SK-N-SH (cell line): Measurements from ENCODE around the gene FAM199X. TPM values are rescaled to one million over a fixed set of nuclear protein-coding genes. Genes with fewer than 3 reads are reported as not detected.

Experiments
- CTCF ChIA-PET: fragments of 300-600, 350-600 bp; formaldehyde crosslinking; extraction: SDS; loops from one replicate; lab custom pipeline; 2021; lab: Yijun Ruan, JAX
- POLR2A ChIA-PET: fragments of 350-600 bp; sonication (Branson Sonifier 250); formaldehyde crosslinking; extraction: SDS; loops from one replicate; lab custom pipeline; 2020; ENCODE audit warnings: antibody characterized with exemption, inconsistent platforms; lab: Yijun Ruan, JAX
- DNase-seq: peaks from one replicate; pipeline ENCODE4 v3.0.0; 2012
- H2AFZ ChIP-seq: fragments of 200-600 bp; sonication (generic); 2 replicates; pipeline ENCODE4 v1.8.1; 2016; ENCODE audit warnings: antibody characterized with exemption, mild to moderate bottlenecking, low read depth
- H3F3A ChIP-seq: fragments of 200-600 bp; sonication (generic); replicated peaks from 2 replicates; pipeline ENCODE3; 2016; ENCODE audit warnings: antibody characterized with exemption, mild to moderate bottlenecking; ENCODE audit not compliant: insufficient read depth
- H3K27ac ChIP-seq, 2 experiments: fragments of 200-500 bp in 1 of 2; fragments of 200-600 bp in 1 of 2; sonication (Bioruptor generic) in 1 of 2; sonication (generic), shearing (Covaris generic) in 1 of 2; 2 replicates each; pipeline versions ENCODE4 v1.5.1 to v1.6.1; 2014 to 2016; ENCODE audit warnings: low read depth in 2 of 2, inconsistent platforms in 1 of 2, low read length in 1 of 2, mild to moderate bottlenecking in 1 of 2, mixed read lengths in 1 of 2
- H3K27me3 ChIP-seq: fragments of 200-600 bp; sonication (generic), shearing (Covaris generic); 2 replicates; pipeline ENCODE4 v1.6.1; 2016; ENCODE audit warnings: mixed run types; ENCODE audit not compliant: insufficient read depth
- H3K36me3 ChIP-seq, 2 experiments: fragments of 200-500 bp in 1 of 2; fragments of 200-600 bp in 1 of 2; sonication (Bioruptor generic) in 1 of 2; sonication (generic) in 1 of 2; replicated peaks in 1 of 2; 2 replicates each; pipeline versions ENCODE3 to v1.5.1; 2014 to 2016; ENCODE audit warnings: low read length in 1 of 2, mild to moderate bottlenecking in 1 of 2; ENCODE audit not compliant: insufficient read depth in 2 of 2, control insufficient read depth in 1 of 2
- H3K4me1 ChIP-seq, 2 experiments: fragments of 200-500 bp in 1 of 2; fragments of 200-600 bp in 1 of 2; sonication (Bioruptor generic) in 1 of 2; sonication (generic), shearing (Covaris generic) in 1 of 2; 2 replicates each; pipeline versions ENCODE4 v1.5.1 to v1.6.1; 2014 to 2016; ENCODE audit warnings: low read depth in 1 of 2, low read length in 1 of 2, mixed run types in 1 of 2; ENCODE audit not compliant: insufficient read depth in 2 of 2, control insufficient read depth in 1 of 2
- H3K4me2 ChIP-seq: fragments of 200-600 bp; sonication (generic), shearing (Covaris generic); 2 replicates; pipeline ENCODE4 v1.6.1; 2017; ENCODE audit warnings: mixed run types
- H3K4me3 ChIP-seq, 2 experiments: fragments of 200-500 bp in 1 of 2; fragments of 200-600 bp in 1 of 2; sonication (Bioruptor generic) in 1 of 2; sonication (generic), shearing (Covaris generic) in 1 of 2; 2 replicates each; pipeline versions ENCODE4 v1.5.1 to v1.8.1; 2014 to 2016; ENCODE audit warnings: low read depth in 2 of 2, inconsistent platforms in 1 of 2, low read length in 1 of 2, mild to moderate bottlenecking in 1 of 2, mixed read lengths in 1 of 2, moderate library complexity in 1 of 2
- H3K79me2 ChIP-seq: fragments of 200-600 bp; sonication (generic); 2 replicates; pipeline ENCODE4 v1.8.1; 2017; ENCODE audit warnings: mild to moderate bottlenecking; ENCODE audit not compliant: insufficient read depth
- H3K9ac ChIP-seq: fragments of 200-600 bp; sonication (generic); 2 replicates; pipeline ENCODE4 v1.6.1; 2017; ENCODE audit warnings: mixed run types
- H3K9me2 ChIP-seq: fragments of 200-600 bp; sonication (generic); 2 replicates; pipeline ENCODE4 v1.6.1; 2017; ENCODE audit warnings: mixed run types
- H3K9me3 ChIP-seq: fragments of 200-600 bp; sonication (generic); 2 replicates; pipeline ENCODE4 v1.6.1; 2017; ENCODE audit warnings: mixed run types, mild to moderate bottlenecking, moderate library complexity
- H4K20me1 ChIP-seq: fragments of 200-600 bp; sonication (generic); 2 replicates; pipeline ENCODE4 v1.6.1; 2017; ENCODE audit warnings: mild to moderate bottlenecking, mixed run types; ENCODE audit not compliant: insufficient read depth
- CHD2 ChIP-seq: fragments of 150-350 bp; IDR thresholded peaks from 2 replicates; pipeline ENCODE4 v1.6.1; 2018; ENCODE audit warnings: low read length; ENCODE audit not compliant: partially characterized antibody
- EP300 ChIP-seq, 2 experiments: IDR thresholded peaks; 2 replicates each; pipeline versions ENCODE4 v1.4.0 to v1.6.1; 2012; ENCODE audit warnings: borderline replicate concordance in 1 of 2, low read depth in 1 of 2, low read length in 1 of 2
- FOXM1 ChIP-seq: IDR thresholded peaks from 2 replicates; pipeline ENCODE4 v1.4.0; 2012; ENCODE audit warnings: low read depth, mild to moderate bottlenecking
- MXI1 ChIP-seq: IDR thresholded peaks from 2 replicates; pipeline ENCODE4 v1.6.1; 2012; ENCODE audit warnings: mild to moderate bottlenecking, low read depth, low read length, improper control_type of control experiment
- RAD21 ChIP-seq: IDR thresholded peaks from 2 replicates; pipeline ENCODE4 v1.6.1; 2012; ENCODE audit warnings: mild to moderate bottlenecking, low read length
- RCOR1 ChIP-seq: fragments of 150-350 bp; IDR thresholded peaks from 2 replicates; pipeline ENCODE4 v1.6.1; 2017; ENCODE audit warnings: antibody characterized with exemption, low read length
- RFX5 ChIP-seq: IDR thresholded peaks from 2 replicates; pipeline ENCODE4 v1.6.1; 2012; ENCODE audit warnings: mild to moderate bottlenecking, improper control_type of control experiment, low read length
- RXRA ChIP-seq: IDR thresholded peaks from 2 replicates; pipeline ENCODE4 v1.4.0; 2012; ENCODE audit warnings: low read depth, mild to moderate bottlenecking, borderline replicate concordance
- SIN3A ChIP-seq: IDR thresholded peaks from 2 replicates; pipeline ENCODE4 v1.6.1; 2012; ENCODE audit warnings: low read depth, mild to moderate bottlenecking, low read length, moderate library complexity, borderline replicate concordance
- TCF12 ChIP-seq: IDR thresholded peaks from 2 replicates; pipeline ENCODE4 v1.4.0; 2012
- WGBS: methylation state at CpG from one replicate; pipeline ENCODE4 v1.1.6; 2017; ENCODE audit warnings: low lambda C conversion rate; 5-methylcytosine and 5-hydroxymethylcytosine counted together
- polyA plus RNA-seq, 3 experiments: library from polyadenylated mRNA; depleted of rRNA; stranded (reverse); fragments of >200 nt; gene quantifications; 2 replicates each; pipeline ENCODE4 v1.2.3, GENCODE V29; 2012
- TF ChIP-seq, protein P1 (sequence below): fragments of 150-350 bp; IDR thresholded peaks from 2 replicates; pipeline ENCODE4 v1.6.1; 2016; ENCODE audit warnings: mild to moderate bottlenecking, low read depth, low read length
- TF ChIP-seq, protein P2 (sequence below): fragments of 200-600 bp; sonication (generic); IDR thresholded peaks from 2 replicates; pipeline ENCODE4 v1.6.1; 2017; ENCODE audit warnings: antibody characterized with exemption, mild to moderate bottlenecking, moderate library complexity
- TF ChIP-seq, protein P3 (sequence below): IDR thresholded peaks from 2 replicates; pipeline ENCODE4 v1.4.0; 2012; ENCODE audit warnings: low read depth, borderline replicate concordance

The FAM199X gene
- polyA plus RNA-seq, 1 of the 3 experiments (the other 2 are of a cell fraction), result 2.2 TPM

DNA sequence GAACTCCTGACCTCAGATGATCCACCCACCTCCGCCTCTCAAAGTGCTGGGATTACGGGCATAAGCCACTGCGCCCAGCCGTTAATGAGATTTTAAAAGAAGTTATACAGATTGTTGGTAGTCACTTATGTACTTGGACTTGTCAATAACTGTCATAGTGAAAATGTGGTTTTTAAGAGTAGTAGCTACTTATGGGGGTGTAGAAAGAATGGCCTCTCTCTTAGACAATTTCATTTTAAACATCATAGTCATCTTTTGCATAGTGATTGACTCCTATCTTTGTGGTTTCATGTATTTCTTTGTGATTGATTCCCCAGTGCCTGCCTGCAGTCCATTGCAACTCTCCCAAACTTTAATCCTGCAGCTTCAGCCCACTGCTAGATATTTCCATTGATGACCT is 17.4 kb downstream of the FAM199X start:
- Histone ChIP-seq H3K27me3 (0 out of 2 replicates have a peak, but pooled peaks cover 3% of the 10 kb centered on the region), H3K27ac (no peak overlapping the region), H3K9me2 (no peaks in the 10 kb centered on the region), H3K4me3 (no peak overlapping the region), H3K9ac (no peak overlapping the region), H3K9me3 (no peaks in the 10 kb centered on the region), H2AFZ (no peak overlapping the region)
- DNase-seq, result no peak
- CTCF ChIA-PET, result interaction anchor here (0.8 to 3.5 kb wide), 2 partner anchors 12 to 48 kb away, joined by 3 to 18 read pairs; no protein-coding TSS in a partner anchor
- POLR2A ChIA-PET, result no interaction called here
- TF ChIP-seq CHD2 (no peak), SIN3A (no peak), FOXM1 (no peak), RXRA (no peak), TCF12 (no peak), EP300 (IDR thresholded peaks at IDR 0.05; ENCODE audit: borderline replicate concordance in 1 of 2, low read depth in 1 of 2, low read length in 1 of 2) (no peak), RCOR1 (no peak)
- TF ChIP-seq, protein P1, sequence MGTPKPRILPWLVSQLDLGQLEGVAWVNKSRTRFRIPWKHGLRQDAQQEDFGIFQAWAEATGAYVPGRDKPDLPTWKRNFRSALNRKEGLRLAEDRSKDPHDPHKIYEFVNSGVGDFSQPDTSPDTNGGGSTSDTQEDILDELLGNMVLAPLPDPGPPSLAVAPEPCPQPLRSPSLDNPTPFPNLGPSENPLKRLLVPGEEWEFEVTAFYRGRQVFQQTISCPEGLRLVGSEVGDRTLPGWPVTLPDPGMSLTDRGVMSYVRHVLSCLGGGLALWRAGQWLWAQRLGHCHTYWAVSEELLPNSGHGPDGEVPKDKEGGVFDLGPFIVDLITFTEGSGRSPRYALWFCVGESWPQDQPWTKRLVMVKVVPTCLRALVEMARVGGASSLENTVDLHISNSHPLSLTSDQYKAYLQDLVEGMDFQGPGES, result no peak
- TF ChIP-seq, protein P2, sequence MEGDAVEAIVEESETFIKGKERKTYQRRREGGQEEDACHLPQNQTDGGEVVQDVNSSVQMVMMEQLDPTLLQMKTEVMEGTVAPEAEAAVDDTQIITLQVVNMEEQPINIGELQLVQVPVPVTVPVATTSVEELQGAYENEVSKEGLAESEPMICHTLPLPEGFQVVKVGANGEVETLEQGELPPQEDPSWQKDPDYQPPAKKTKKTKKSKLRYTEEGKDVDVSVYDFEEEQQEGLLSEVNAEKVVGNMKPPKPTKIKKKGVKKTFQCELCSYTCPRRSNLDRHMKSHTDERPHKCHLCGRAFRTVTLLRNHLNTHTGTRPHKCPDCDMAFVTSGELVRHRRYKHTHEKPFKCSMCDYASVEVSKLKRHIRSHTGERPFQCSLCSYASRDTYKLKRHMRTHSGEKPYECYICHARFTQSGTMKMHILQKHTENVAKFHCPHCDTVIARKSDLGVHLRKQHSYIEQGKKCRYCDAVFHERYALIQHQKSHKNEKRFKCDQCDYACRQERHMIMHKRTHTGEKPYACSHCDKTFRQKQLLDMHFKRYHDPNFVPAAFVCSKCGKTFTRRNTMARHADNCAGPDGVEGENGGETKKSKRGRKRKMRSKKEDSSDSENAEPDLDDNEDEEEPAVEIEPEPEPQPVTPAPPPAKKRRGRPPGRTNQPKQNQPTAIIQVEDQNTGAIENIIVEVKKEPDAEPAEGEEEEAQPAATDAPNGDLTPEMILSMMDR, result no peak
- TF ChIP-seq, all 33 proteins: peak for 0
- Histone ChIP-seq H3K4me1 (no peaks in the 10 kb centered on the region), H3K36me3 (peaks cover 13 to 18% of the 10 kb centered on the region in 2 experiments), H3K4me2 (no peak overlapping the region), H3K79me2 (peaks cover 46% of the 10 kb centered on the region), H3F3A (no peaks in the 10 kb centered on the region), H4K20me1 (no peaks in the 10 kb centered on the region)
- 57% methylated on average over 4 of the region's 4 CpGs for WGBS

DNA sequence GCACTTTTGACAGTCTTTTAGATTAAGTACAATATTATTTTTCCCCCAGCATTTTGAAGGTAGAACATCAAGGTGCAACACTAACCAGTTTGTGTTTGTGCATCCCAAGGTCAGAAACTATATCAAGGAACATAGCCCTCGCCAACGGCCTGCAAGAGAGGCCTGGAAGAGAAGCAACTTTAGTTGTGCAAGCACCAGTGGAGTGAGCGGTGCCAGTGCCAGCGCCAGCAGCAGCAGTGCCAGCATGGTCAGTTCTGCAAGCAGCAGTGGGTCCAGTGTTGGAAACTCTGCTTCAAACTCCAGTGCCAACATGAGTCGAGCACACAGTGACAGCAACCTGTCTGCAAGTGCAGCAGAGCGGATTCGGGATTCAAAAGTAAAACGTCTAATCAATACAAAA is 21.7 kb downstream of the FAM199X start:
- H4K20me1 ChIP-seq, result no peaks in the 10 kb centered on the region
- 59% methylated on average over 8 of the region's 8 CpGs for WGBS
- H3K9ac ChIP-seq, result no peak overlapping the region
- no peak overlapping the region for H3K27ac ChIP-seq
- no peaks in the 10 kb centered on the region for H3K4me1 ChIP-seq
- TF ChIP-seq RCOR1, result no peak
- TF ChIP-seq, protein P1, result no peak
- TF ChIP-seq RFX5, result no peak
- TF ChIP-seq RAD21, result no peak
- no peak for TF ChIP-seq RXRA
- TF ChIP-seq MXI1, result no peak
- TF ChIP-seq SIN3A, result no peak
- TF ChIP-seq, protein P3, sequence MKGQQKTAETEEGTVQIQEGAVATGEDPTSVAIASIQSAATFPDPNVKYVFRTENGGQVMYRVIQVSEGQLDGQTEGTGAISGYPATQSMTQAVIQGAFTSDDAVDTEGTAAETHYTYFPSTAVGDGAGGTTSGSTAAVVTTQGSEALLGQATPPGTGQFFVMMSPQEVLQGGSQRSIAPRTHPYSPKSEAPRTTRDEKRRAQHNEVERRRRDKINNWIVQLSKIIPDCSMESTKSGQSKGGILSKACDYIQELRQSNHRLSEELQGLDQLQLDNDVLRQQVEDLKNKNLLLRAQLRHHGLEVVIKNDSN, result no peak
- 0 out of 2 replicates have a peak, but pooled peaks cover 3% of the 10 kb centered on the region for H3K27me3 ChIP-seq
- DNase-seq, result no peak
- peaks cover 12 to 53% of the 10 kb centered on the region in 2 experiments for H3K36me3 ChIP-seq
- no peaks in the 10 kb centered on the region for H3K9me3 ChIP-seq
- H3K9me2 ChIP-seq, result no peaks in the 10 kb centered on the region
- ChIA-PET POLR2A (no interaction called here), CTCF (no interaction called here)
- peaks cover 14% of the 10 kb centered on the region; the same call in 1 of the 2 replicates for H3K79me2 ChIP-seq
- no peak overlapping the region for H3K4me3 ChIP-seq
- no peaks in the 10 kb centered on the region for H3F3A ChIP-seq
- no peak overlapping the region for H3K4me2 ChIP-seq
- no peak overlapping the region for H2AFZ ChIP-seq
